ENCODE results near the gene XXYLT1.

- no peak for TF ChIP-seq CTCF (IDR thresholded peaks at IDR 0.05)
- TF ChIP-seq POLR2A (IDR thresholded peaks at IDR 0.05), result no peak
Observed at GRCh38 chr3:195238081-195238571, 32.8 kb downstream of the XXYLT1 start.
